ENCODE measurements around the gene RPL13A. TPM values are rescaled to one million over a fixed set of nuclear protein-coding genes. Genes with fewer than 3 reads are reported as not detected.
"Not testable (repeated sequence)": the region's sequence is repeated elsewhere in the genome, so short reads cannot be mapped to it uniquely, and the experiment has no call there.

The RPL13A gene
- total RNA-seq (2014; rRNA removed; shearing (Covaris generic)) = 5,406 and 6,095 TPM in 2 replicates
- 3,063 and 3,690 TPM in 2 replicates for polyA plus RNA-seq (2015; cell fraction: cytosol; rRNA removed)
- 1,119 and 1,219 TPM in 2 replicates for polyA plus RNA-seq (2015; cell fraction: nucleus; rRNA removed)

- peak; percentile 99 for DNase-seq (ENCODE audit: low read depth)
These were observed at the start of gene RPL13A for GRCh38 chr19:49487277-49488045. RPL13A (plus strand) TSS chr19:49487608; CDS start chr19:49487630, 22 bp downstream.

DNA sequence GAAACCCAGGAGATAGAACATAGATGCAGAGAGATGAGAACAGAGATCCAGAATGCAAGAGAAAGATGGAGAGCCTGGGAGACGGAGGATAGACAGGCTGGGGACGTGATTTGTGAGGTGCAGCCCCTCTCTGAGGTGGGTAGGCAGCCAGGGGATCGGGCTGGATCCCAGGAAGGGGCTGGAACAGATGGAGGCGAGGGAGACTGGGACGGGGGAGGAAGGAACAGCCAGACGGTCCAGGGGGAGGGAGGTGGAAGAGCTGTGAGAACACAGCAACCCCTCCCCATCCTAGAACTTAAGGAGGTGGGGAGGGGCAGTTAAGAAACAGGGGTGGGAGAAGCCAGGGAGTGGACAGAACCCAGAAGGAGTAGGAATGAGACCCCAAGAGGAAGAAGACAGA is 49.1 kb upstream of the RPL13A start:
- no peak for DNase-seq (ENCODE audit: low read depth)

- DNase-seq (ENCODE audit: low read depth) = no peak
These were observed 47.6 kb upstream of the RPL13A start for GRCh38 chr19:49439836-49440235.

GRCh38 chr19:49440439-49441209 is 46.8 kb upstream of the RPL13A start:
- DNase-seq (ENCODE audit: low read depth) = no peak

- no peak for DNase-seq (ENCODE audit: low read depth)
These were observed 46.0 kb upstream of the RPL13A start, which contains the start of gene SLC17A7 for GRCh38 chr19:49441210-49441959. SLC17A7 (minus strand) TSS chr19:49441527; CDS start chr19:49441379, 148 bp downstream.

DNA sequence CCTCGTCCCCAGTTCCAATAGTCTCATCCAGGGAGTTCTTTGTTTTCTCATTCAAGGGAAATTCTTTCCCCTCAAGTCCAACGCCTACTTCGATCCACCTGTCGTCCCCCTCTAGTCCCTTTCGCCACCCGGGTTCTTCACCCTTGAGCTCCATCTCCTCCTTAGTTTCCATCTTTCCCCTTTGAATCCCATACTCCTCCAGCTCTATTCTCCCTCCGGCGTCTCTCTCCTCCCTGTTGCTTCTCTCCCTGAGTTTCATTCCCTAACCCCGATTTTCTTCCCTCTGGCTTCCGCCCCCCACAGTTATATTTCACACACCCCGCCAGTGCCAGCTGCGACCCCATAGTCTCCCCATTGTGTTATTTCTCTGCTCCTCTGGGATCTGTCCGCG is 45.5 kb upstream of the RPL13A start:
- DNase-seq (ENCODE audit: low read depth) = no peak

- no peak for DNase-seq (ENCODE audit: low read depth)
These were observed 45.1 kb upstream of the RPL13A start for GRCh38 chr19:49442354-49442753.

DNA sequence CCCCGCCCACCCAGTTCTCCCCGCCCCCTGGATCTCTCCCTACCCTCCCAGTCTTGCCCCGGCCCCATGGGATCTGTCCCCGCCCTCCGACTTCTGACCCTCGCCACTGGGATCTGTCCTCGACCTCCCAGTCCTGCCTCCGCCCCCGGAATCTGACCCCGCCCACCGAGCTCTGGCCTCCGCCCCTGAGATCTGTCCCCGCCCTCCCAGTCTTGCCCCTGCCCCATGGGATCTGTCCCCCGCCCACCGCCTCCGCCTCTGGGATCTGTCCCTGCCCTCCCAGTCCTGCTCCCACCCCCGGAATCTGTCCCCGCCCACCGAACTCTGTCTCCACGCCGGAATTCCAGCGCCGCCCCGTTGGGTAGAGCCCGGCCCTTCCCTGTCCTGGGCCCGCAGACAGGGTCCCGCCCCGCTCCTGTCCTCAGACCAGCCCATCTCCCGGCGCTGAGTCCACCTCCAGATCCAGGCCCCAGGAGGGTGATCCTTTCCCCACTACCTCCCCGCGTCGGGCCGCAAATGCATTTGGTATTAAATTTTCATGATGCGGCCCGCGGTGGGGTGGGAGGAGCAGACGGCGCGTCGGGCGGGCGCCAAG is 44.5 kb upstream of the RPL13A start:
- DNase-seq (ENCODE audit: low read depth) = peak; percentile 73

DNA sequence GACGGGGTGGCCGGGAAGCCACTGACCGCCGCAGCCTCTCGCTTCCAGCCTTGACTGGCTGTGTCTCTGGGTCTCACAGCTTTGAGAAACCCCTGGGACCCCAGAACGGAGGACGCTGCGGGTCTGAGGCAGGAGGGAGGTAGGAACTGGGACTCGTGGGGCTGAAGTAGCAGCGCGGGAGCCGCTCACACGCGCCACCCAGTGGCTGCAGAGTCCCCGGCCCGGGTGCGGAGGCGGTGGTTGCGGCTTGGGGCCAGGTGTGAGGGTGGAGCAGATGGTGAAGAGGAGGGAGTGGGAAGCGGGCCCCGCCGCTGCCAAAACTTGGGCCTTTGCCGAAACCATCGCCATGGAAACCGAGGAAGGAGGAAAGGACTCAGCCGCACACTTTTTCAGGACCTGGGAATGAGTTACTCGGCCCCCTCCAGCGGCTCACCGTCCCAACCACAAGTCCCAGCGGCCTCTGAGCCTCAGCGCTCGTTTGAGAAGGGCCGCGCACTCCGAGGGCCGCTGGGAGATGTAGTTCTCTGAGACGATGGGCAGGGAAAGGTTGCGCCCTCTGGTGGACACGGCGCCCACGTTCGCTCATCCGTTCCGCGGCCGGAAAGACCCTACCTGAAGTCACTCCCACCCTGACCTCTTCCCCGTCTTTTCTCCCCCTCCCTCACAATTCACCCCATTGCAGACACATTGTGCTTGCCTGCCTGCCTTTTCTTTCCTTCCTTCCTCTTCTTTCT is 43.9 kb upstream of the RPL13A start:
- peak; percentile 92 for DNase-seq (ENCODE audit: low read depth)

- not testable (repeated sequence) for DNase-seq (ENCODE audit: low read depth)
These were observed 43.2 kb upstream of the RPL13A start for GRCh38 chr19:49444100-49444700.

GRCh38 chr19:49445997-49446396 is 41.4 kb upstream of the RPL13A start:
- DNase-seq (ENCODE audit: low read depth) = no peak

DNA sequence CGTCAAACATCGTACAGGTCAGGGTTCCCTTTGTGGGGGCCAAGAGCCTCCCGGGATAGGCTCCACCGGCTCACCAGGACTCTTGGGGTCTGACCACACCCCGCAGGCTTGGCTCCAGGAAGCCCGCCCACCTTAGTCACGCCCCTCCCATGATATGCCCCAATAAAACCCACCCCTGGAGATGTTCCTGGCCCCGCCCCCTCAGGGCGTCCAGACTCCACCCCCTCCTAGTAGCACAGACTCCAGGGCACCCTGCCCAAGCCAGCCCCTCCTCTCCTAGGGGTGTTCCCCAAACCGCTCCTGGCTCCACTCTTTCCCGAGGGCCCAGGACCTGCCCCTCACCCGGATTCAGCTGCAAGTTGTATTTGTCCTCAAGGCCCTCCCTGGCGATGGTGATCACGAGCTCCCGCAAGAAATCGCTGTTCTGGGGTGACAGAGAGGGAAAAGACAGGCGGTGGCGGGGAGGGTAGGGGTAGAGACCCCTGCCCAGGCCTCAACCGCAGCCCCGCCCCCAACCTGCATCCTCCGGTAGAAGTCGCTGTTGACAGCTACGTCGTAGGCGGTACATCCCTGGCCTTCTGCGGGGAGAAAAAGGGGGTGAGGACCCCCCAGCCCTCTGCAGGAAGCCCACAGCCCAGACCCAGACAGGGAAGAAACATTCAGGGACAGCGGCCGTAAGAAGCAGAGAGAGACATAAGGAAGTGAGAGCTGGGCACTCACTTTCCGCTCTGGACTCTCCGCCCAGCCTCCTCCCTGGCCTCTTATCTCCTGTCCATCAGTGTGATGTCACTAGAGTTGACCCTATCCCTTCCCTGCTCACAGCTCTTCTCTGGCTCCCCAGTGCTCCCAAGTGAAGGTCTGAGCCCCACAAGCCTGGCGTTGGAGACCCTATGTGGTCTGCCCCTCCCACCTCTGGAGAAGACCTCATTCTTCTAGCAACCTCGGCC is 39.6 kb upstream of the RPL13A start:
- no peak for DNase-seq (ENCODE audit: low read depth)

- no peak for DNase-seq (ENCODE audit: low read depth)
These were observed 39.0 kb upstream of the RPL13A start for GRCh38 chr19:49448432-49448786.

DNA sequence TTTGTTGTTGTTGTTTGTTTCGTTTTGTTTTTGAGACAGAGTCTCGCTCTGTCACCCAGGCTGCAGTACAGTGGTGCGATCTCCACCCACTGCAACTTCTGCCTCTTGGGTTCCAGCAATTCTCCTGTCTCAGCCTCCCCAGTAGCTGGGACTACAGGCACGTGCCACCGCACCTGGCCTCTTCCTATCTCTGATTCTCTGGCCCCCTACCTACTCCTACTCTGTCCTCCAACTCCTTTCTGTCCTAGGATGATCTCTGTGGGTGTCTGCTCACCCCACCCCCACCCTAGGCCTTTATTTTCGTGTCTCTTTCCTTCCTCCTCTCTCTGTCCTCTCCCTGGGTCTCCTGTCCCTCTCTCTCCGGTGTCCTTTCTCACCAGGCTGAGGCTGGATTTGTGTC is 37.0 kb upstream of the RPL13A start:
- DNase-seq (ENCODE audit: low read depth) = no peak

DNA sequence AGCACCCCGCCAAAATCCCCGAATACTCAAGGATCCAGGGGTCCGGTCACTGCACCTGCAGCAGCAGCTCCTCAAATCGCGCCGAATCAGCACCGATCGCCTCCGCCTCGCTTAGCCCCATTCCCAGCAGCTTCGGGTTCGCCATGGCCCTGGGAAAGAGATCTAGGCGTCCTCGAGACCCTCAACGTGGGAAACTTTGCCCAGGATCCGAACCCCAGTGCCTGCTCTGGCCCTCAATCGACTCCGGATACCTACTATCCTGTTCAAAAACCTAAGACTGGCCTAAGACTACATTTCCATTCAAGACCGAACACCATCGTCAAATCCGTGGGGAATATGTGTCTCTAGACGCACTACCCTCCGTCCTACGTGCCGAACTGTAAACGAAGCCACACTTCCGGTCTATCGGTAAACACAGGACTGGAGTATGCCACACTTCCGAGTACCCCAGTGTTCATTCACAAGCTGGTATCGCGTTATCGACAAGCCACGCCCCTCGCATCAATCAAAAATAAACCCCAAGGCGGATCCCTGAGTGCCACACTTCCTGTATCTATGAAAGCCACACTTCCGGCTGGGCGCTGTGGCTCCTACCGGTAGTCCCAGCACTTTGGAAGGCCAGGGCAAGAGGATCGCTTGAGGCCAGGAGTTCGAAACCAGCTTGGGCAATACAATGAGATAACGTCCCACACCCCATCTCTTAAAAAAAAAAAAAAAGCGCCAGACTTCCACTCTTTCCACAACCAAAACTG is 35.8 kb upstream of the RPL13A start, which contains the start of gene PIH1D1:
Gene PIH1D1 (minus strand): TSS at position 385 of the 752 bp plus-strand sequence. CDS start 240 bp downstream, at position 145.
- DNase-seq (ENCODE audit: low read depth) = peak; percentile 99

DNA sequence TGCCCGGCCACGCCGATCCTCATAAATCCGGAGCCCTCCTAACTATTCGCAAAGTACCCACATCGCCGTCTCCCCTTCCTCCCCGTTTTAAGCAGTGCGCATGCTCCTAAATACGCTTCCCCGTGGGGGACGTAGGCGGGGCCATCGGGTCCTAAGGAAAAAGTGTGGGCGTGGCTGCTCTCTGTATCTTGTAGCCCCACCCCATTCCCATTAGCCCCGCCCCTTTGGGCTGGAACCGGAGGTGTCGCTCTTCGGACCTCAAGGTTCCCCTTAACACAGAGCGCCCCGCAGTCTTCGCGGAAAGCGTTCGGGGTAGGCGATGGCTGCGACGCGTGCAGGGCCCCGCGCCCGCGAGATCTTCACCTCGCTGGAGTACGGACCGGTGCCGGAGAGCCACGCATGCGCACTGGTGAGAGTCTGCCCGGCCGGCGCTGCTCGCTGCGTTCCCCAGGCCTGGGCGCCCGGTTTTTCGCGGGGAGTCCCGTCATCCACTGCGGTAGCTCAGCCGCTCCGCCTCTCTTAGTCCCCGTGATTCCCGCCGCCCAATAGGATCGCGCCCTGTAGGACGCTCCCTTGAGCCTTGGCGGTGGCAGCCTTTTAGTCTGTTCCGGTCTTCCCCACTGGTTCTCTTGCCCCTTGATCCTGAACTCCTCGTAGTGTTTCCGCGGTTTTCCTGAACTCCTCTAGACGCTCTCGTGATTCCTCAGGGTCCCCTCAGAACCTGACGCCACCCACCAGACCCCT is 34.2 kb upstream of the RPL13A start, which contains the start of gene ALDH16A1:
Gene ALDH16A1 (plus strand): TSS at position 213 of the 744 bp plus-strand sequence. CDS start 107 bp downstream, at position 320.
- peak; percentile 96 for DNase-seq (ENCODE audit: low read depth)

GRCh38 chr19:49453757-49454240 is 33.6 kb upstream of the RPL13A start:
- no peak for DNase-seq (ENCODE audit: low read depth)
